C4-2B (cell line): ENCODE measurements around the gene RAB36.

ENCODE experiments used
- H3K27ac ChIP-seq: fragments of 450-650 bp; 2 replicates; pipeline ENCODE4 v1.5.1; 2017
- CTCF ChIP-seq: fragments of 450-650 bp; conservative IDR thresholded peaks from 2 replicates; pipeline ENCODE4 v1.5.1; 2017; ENCODE audit warnings: mild to moderate bottlenecking
- ZFX ChIP-seq: fragments of 450-650 bp; IDR thresholded peaks from 2 replicates; pipeline ENCODE4 v1.6.1; 2017

The RAB36 gene

GRCh38 chr22:23123804-23124254 lies 21.4 kb upstream of the RAB36 start:
- no peak overlapping the region for H3K27ac ChIP-seq
- TF ChIP-seq ZFX (no peak), CTCF (no peak)

GRCh38 chr22:23124611-23125511 lies 20.4 kb upstream of the RAB36 start:
- no peak overlapping the region for H3K27ac ChIP-seq
- TF ChIP-seq CTCF, result no peak
- no peak for TF ChIP-seq ZFX

- TF ChIP-seq ZFX, result no peak
Measured at GRCh38 chr22:23125512-23126103, 19.7 kb upstream of the RAB36 start.

GRCh38 chr22:23126165-23127054 lies 18.9 kb upstream of the RAB36 start:
- no peak overlapping the region for H3K27ac ChIP-seq
- TF ChIP-seq ZFX (no peak), CTCF (no peak)

More at GRCh38 chr22:23125512-23126103, 19.7 kb upstream of the RAB36 start:
- no peak overlapping the region for H3K27ac ChIP-seq

GRCh38 chr22:23127055-23127756 lies 18.1 kb upstream of the RAB36 start:
- TF ChIP-seq ZFX (no peak), CTCF (no peak)
- no peak overlapping the region for H3K27ac ChIP-seq

GRCh38 chr22:23127788-23128187 lies 17.5 kb upstream of the RAB36 start:
- no peak overlapping the region; the same call in 1 of the 2 replicates for H3K27ac ChIP-seq
- TF ChIP-seq ZFX (no peak), CTCF (no peak)
